HEK293T (cell line): ENCODE measurements around the gene KIR2DL1.
"Not testable (repeated sequence)": the region's sequence is repeated elsewhere in the genome, so short reads cannot be mapped to it uniquely, and the experiment has no call there.

ENCODE experiments used
- CTCF ChIA-PET: fragments of 350-600 bp; formaldehyde crosslinking; extraction: SDS; loops from one replicate; lab custom pipeline; 2021; ENCODE audit warnings: antibody characterized with exemption, inconsistent platforms; lab: Yijun Ruan, JAX
- POLR2A ChIA-PET: fragments of 350-600 bp; formaldehyde crosslinking; extraction: SDS; loops from one replicate; lab custom pipeline; 2020; ENCODE audit warnings: antibody characterized with exemption, inconsistent platforms; lab: Yijun Ruan, JAX
- DNase-seq: peaks from one replicate; pipeline ENCODE4 v3.0.0; 2012; ENCODE audit warnings: mixed read lengths; ENCODE audit errors: extremely low spot score
- ARNT ChIP-seq: fragments of 450-650 bp; IDR thresholded peaks from 2 replicates; pipeline ENCODE4 v1.6.1; 2017; ENCODE audit warnings: mild to moderate bottlenecking
- BHLHE40 ChIP-seq: fragments of 450-650 bp; IDR thresholded peaks from 2 replicates; pipeline ENCODE4 v1.6.1; 2016; ENCODE audit warnings: mild to moderate bottlenecking, moderate library complexity, borderline replicate concordance
- CTBP1 ChIP-seq: fragments of 450-650 bp; IDR thresholded peaks from 2 replicates; pipeline ENCODE4 v1.6.1; 2016; ENCODE audit warnings: borderline replicate concordance
- ELF4 ChIP-seq: fragments of 450-650 bp; IDR thresholded peaks from 2 replicates; pipeline ENCODE4 v1.6.1; 2017; ENCODE audit warnings: antibody characterized with exemption
- FOXA1 ChIP-seq: fragments of 450-650 bp; IDR thresholded peaks from 2 replicates; pipeline ENCODE4 v1.6.1; 2016; ENCODE audit warnings: mild to moderate bottlenecking
- FOXK2 ChIP-seq: fragments of 450-650 bp; IDR thresholded peaks from 2 replicates; pipeline ENCODE4 v1.6.1; 2016; ENCODE audit warnings: mild to moderate bottlenecking
- FOXM1 ChIP-seq: fragments of 450-650 bp; IDR thresholded peaks from 2 replicates; pipeline ENCODE4 v1.6.1; 2017; ENCODE audit warnings: mild to moderate bottlenecking, borderline replicate concordance
- HDGF ChIP-seq: fragments of 450-650 bp; IDR thresholded peaks from 2 replicates; pipeline ENCODE4 v1.6.1; 2017; ENCODE audit warnings: antibody characterized with exemption, borderline replicate concordance
- L3MBTL2 ChIP-seq: fragments of 450-650 bp; conservative IDR thresholded peaks from 2 replicates; pipeline ENCODE4 v1.6.1; 2016; ENCODE audit warnings: mild to moderate bottlenecking
- LEF1 ChIP-seq: fragments of 450-650 bp; IDR thresholded peaks from 2 replicates; pipeline ENCODE4 v1.6.1; 2017; ENCODE audit warnings: mild to moderate bottlenecking, borderline replicate concordance
- NFRKB ChIP-seq: fragments of 450-650 bp; IDR thresholded peaks from 2 replicates; pipeline ENCODE4 v1.6.1; 2016; ENCODE audit warnings: mild to moderate bottlenecking, moderate library complexity
- PKNOX1 ChIP-seq: fragments of 450-650 bp; IDR thresholded peaks from 2 replicates; pipeline ENCODE4 v1.6.1; 2016
- SP1 ChIP-seq: fragments of 450-650 bp; IDR thresholded peaks from 2 replicates; pipeline ENCODE4 v1.6.1; 2017
- SUZ12 ChIP-seq: fragments of 450-650 bp; IDR thresholded peaks from 2 replicates; pipeline ENCODE4 v1.6.1; 2016; ENCODE audit warnings: mild to moderate bottlenecking
- TARDBP ChIP-seq: fragments of 450-650 bp; IDR thresholded peaks from 2 replicates; pipeline ENCODE4 v1.6.1; 2016
- ZNF384 ChIP-seq: fragments of 450-650 bp; IDR thresholded peaks from 2 replicates; pipeline ENCODE4 v1.6.1; 2016

Gene KIR2DL1

GRCh38 chr19:54805665-54806515 lies 36.3 kb downstream of the KIR2DL1 start:
- TF ChIP-seq FOXM1 (no peak), ZNF384 (no peak), BHLHE40 (no peak), FOXA1 (no peak), FOXK2 (no peak), SUZ12 (no peak), TARDBP (no peak), ELF4 (no peak), ARNT (no peak), L3MBTL2 (no peak), NFRKB (no peak), HDGF (no peak), LEF1 (no peak), SP1 (no peak), CTBP1 (no peak), PKNOX1 (no peak)
- POLR2A ChIA-PET = no interaction called here
- no peak for DNase-seq
- CTCF ChIA-PET = no interaction called here

- ChIA-PET CTCF (no interaction called here), POLR2A (no interaction called here)
- TF ChIP-seq TARDBP (no peak), ELF4 (no peak), FOXA1 (no peak), FOXM1 (no peak), NFRKB (no peak), ARNT (no peak), CTBP1 (no peak), SUZ12 (no peak), BHLHE40 (no peak), SP1 (no peak), PKNOX1 (no peak), LEF1 (no peak), FOXK2 (no peak), HDGF (no peak)
- no peak for DNase-seq
Observed at GRCh38 chr19:54806516-54806838, 36.9 kb downstream of the KIR2DL1 start.

GRCh38 chr19:54814571-54814970 lies 45.0 kb downstream of the KIR2DL1 start:
- CTCF ChIA-PET, POLR2A ChIA-PET, DNase-seq: not testable (repeated sequence)

- POLR2A ChIA-PET, CTCF ChIA-PET, DNase-seq: not testable (repeated sequence)
Observed at GRCh38 chr19:54816251-54816650, 46.7 kb downstream of the KIR2DL1 start, which contains the start of gene KIR3DL1. TSS of gene KIR3DL1 (plus strand) at chr19:54816468.

- CTCF ChIA-PET = no interaction called here
- no peak for TF ChIP-seq ARNT
- no peak for TF ChIP-seq FOXM1
- no peak for TF ChIP-seq TARDBP
- TF ChIP-seq LEF1 = no peak
- TF ChIP-seq NFRKB = no peak
- no peak for DNase-seq
- POLR2A ChIA-PET = no interaction called here
Observed at GRCh38 chr19:54817670-54818536, 48.3 kb downstream of the KIR2DL1 start.

GRCh38 chr19:54824416-54824815 lies 54.8 kb downstream of the KIR2DL1 start:
- CTCF ChIA-PET, POLR2A ChIA-PET, DNase-seq: not testable (repeated sequence)

GRCh38 chr19:54825326-54825725 lies 55.7 kb downstream of the KIR2DL1 start:
- CTCF ChIA-PET, DNase-seq: not testable (repeated sequence)

GRCh38 chr19:54828064-54828463 lies 58.5 kb downstream of the KIR2DL1 start:
- DNase-seq, CTCF ChIA-PET, POLR2A ChIA-PET: not testable (repeated sequence)

More at GRCh38 chr19:54825326-54825725, 55.7 kb downstream of the KIR2DL1 start:
- POLR2A ChIA-PET = not testable (repeated sequence)

- DNase-seq, POLR2A ChIA-PET, CTCF ChIA-PET: not testable (repeated sequence)
Observed at GRCh38 chr19:54832496-54832895, 62.9 kb downstream of the KIR2DL1 start, which contains the start of gene KIR2DS4. TSS of gene KIR2DS4 (plus strand) at chr19:54832676.
